Panc1 (cell line): ENCODE results near the gene CES2.
"Not testable (repeated sequence)": the region's sequence is repeated elsewhere in the genome, so short reads cannot be mapped to it uniquely, and the experiment has no call there.

Experiments
- CTCF ChIP-seq: fragments of 450-650 bp; IDR thresholded peaks from 2 replicates; pipeline ENCODE4 v1.5.1; 2017; ENCODE audit warnings: mild to moderate bottlenecking
- REST ChIP-seq, 2 experiments: IDR thresholded peaks; 2 replicates each; pipeline ENCODE4 v1.6.1; 2011 to 2012; ENCODE audit warnings: low read depth in 2 of 2, control low read depth in 1 of 2, low read length in 1 of 2, mild to moderate bottlenecking in 1 of 2, moderate library complexity in 1 of 2; ENCODE audit not compliant: insufficient read depth in 1 of 2
- TCF7L2 ChIP-seq: IDR thresholded peaks from 2 replicates; pipeline ENCODE4 v1.6.1; 2011; ENCODE audit warnings: mild to moderate bottlenecking, low read depth, low read length, inconsistent platforms

GRCh38 chr16:66993558-66993957 lies 58.2 kb downstream of the CES2 start:
- TF ChIP-seq CTCF; TCF7L2; REST (IDR thresholded peaks at IDR 0.05; ENCODE audit: insufficient read depth in 1 of 2, low read depth in 2 of 2, low read length in 1 of 2): not testable (repeated sequence)
